A673 (cell line): ENCODE data around the gene RAPGEF2. TPM values are rescaled to one million over a fixed set of nuclear protein-coding genes. Genes with fewer than 3 reads are reported as not detected.

ENCODE experiments used
- BruUV-seq: library from RNA; stranded (reverse); fragments of 400-500 nt; replicated peaks from 2 replicates; lab custom pipeline; 2021; lab: Mats Ljungman, UMichigan
- CTCF ChIA-PET: fragments of 300-600 bp; sonication (Branson Sonifier 250); formaldehyde crosslinking; loops from one replicate; lab custom pipeline; 2022; ENCODE audit warnings: antibody characterized with exemption; lab: Charles Lee
- POLR2A ChIA-PET: fragments of 300-600 bp; sonication (Branson Sonifier 250); formaldehyde crosslinking; loops from one replicate; lab custom pipeline; 2022; ENCODE audit warnings: antibody characterized with exemption; ENCODE audit not compliant: low non-redundant PET; lab: Charles Lee
- DNase-seq: peaks from one replicate; pipeline ENCODE4 v3.0.0-alpha.2; 2015; ENCODE audit warnings: low spot score
- H3K27ac ChIP-seq: fragments of 200-600 bp; sonication (generic); 2 replicates; pipeline ENCODE4 v1.5.1; 2016; ENCODE audit warnings: mixed run types, low read depth, mild to moderate bottlenecking, mixed read lengths, antibody characterized with exemption, low read length; ENCODE audit not compliant: poor library complexity, severe bottlenecking
- H3K27me3 ChIP-seq: fragments of 200-600 bp; sonication (generic); replicated peaks from 2 replicates; pipeline ENCODE4 v1.6.1; 2017; ENCODE audit warnings: mixed run types, low read depth, mild to moderate bottlenecking, mixed read lengths, antibody characterized with exemption, low read length; ENCODE audit not compliant: insufficient read depth, poor library complexity
- H3K36me3 ChIP-seq: fragments of 200-600 bp; sonication (generic); 2 replicates; pipeline ENCODE4 v1.6.1; 2016; ENCODE audit warnings: mixed run types, mild to moderate bottlenecking, mixed read lengths, antibody characterized with exemption, low read length; ENCODE audit not compliant: insufficient read depth, poor library complexity, severe bottlenecking
- H3K4me1 ChIP-seq: fragments of 200-600 bp; sonication (generic); 2 replicates; pipeline ENCODE4 v1.6.1; 2017; ENCODE audit warnings: mixed run types, mild to moderate bottlenecking, mixed read lengths, antibody characterized with exemption, low read length; ENCODE audit not compliant: insufficient read depth, poor library complexity, severe bottlenecking
- H3K4me3 ChIP-seq: fragments of 200-600 bp; sonication (generic); 2 replicates; pipeline ENCODE4 v1.5.1; 2016; ENCODE audit warnings: low read depth, mixed run types, mild to moderate bottlenecking, mixed read lengths, low read length; ENCODE audit not compliant: poor library complexity, severe bottlenecking
- H3K9me3 ChIP-seq: fragments of 200-600 bp; sonication (generic); 2 replicates; pipeline ENCODE4 v1.6.1; 2016; ENCODE audit warnings: mixed run types, low read depth, mild to moderate bottlenecking, mixed read lengths, antibody characterized with exemption, low read length; ENCODE audit not compliant: poor library complexity, severe bottlenecking
- CTCF ChIP-seq: fragments of 300-800, 200-600 bp; sonication (generic); conservative IDR thresholded peaks from 2 replicates; pipeline ENCODE4 v1.5.1; 2017; ENCODE audit warnings: low read depth, mild to moderate bottlenecking, antibody characterized with exemption, low read length, moderate library complexity, mixed read lengths
- EZH2 ChIP-seq: fragments of 200-600 bp; sonication (generic); IDR thresholded peaks from 2 replicates; pipeline ENCODE4 v1.6.1; 2017; ENCODE audit warnings: borderline replicate concordance, low read depth, mild to moderate bottlenecking, mixed read lengths, antibody characterized with exemption, low read length; ENCODE audit not compliant: poor library complexity, severe bottlenecking
- intact Hi-C: fragments of 100-400 bp; cut with micrococcal nuclease; formaldehyde crosslinking; loops from one replicate; pipeline ENCODE4 v1.10.0; 2022; ENCODE audit not compliant: unreplicated experiment
- total RNA-seq: library from RNA; stranded (reverse); gene quantifications from 2 replicates; pipeline ENCODE4 v1.2.3, GENCODE V29; 2021

Gene RAPGEF2
- total RNA-seq, 1 experiment from 2014 or later: 31.9 TPM

- no TSS peak for BruUV-seq
- TF ChIP-seq EZH2 (no peak), CTCF (no peak)
- Histone ChIP-seq H3K27ac (no peak overlapping the region), H3K9me3 (no peaks in the 10 kb centered on the region), H3K4me3 (no peak overlapping the region), H3K36me3 (peaks cover 13% of the 10 kb centered on the region), H3K27me3 (no peaks in the 10 kb centered on the region), H3K4me1 (no peaks in the 10 kb centered on the region)
- POLR2A ChIA-PET: no interaction called here
- no peak for DNase-seq
- CTCF ChIA-PET: no interaction called here
- intact Hi-C loops: no loop called here
These were observed 223.6 kb downstream of the RAPGEF2 start for GRCh38 chr4:159326480-159326879.

GRCh38 chr4:159328766-159329165 lies 225.9 kb downstream of the RAPGEF2 start:
- no peak for TF ChIP-seq CTCF
- TF ChIP-seq EZH2: no peak
- peaks cover 4% of the 10 kb centered on the region for H3K36me3 ChIP-seq
- ChIA-PET POLR2A (interaction anchor here (0.7 kb wide), 1 partner anchor 17 kb away, joined by 3 read pairs; no protein-coding TSS in a partner anchor), CTCF (no interaction called here)
- H3K27ac ChIP-seq: no peak overlapping the region
- no peaks in the 10 kb centered on the region for H3K27me3 ChIP-seq
- DNase-seq: no peak
- no peaks in the 10 kb centered on the region for H3K9me3 ChIP-seq
- BruUV-seq: no TSS peak
- no peaks in the 10 kb centered on the region for H3K4me1 ChIP-seq
- H3K4me3 ChIP-seq: no peak overlapping the region
- intact Hi-C loops: no loop called here

GRCh38 chr4:159334461-159334860 lies 231.6 kb downstream of the RAPGEF2 start:
- Histone ChIP-seq H3K4me3 (no peak overlapping the region), H3K9me3 (no peaks in the 10 kb centered on the region), H3K4me1 (no peaks in the 10 kb centered on the region), H3K27ac (no peak overlapping the region), H3K27me3 (no peaks in the 10 kb centered on the region), H3K36me3 (peaks cover 12% of the 10 kb centered on the region)
- TF ChIP-seq EZH2 (no peak), CTCF (no peak)
- no TSS peak for BruUV-seq
- no peak for DNase-seq
- intact Hi-C loops: no loop called here
- ChIA-PET POLR2A (interaction anchor here (0.6 kb wide), 1 partner anchor 122 kb away, joined by 4 read pairs; no protein-coding TSS in a partner anchor), CTCF (no interaction called here)
